OCI-LY1 (cell line): ENCODE data around the gene TMEM175.

Experiments used
- EZH2 ChIP-seq: fragments of 200-600 bp; sonication (generic), shearing (Covaris generic); IDR thresholded peaks from 2 replicates; pipeline ENCODE4 v1.8.0; 2017; ENCODE audit warnings: borderline replicate concordance, mixed run types, mild to moderate bottlenecking, antibody characterized with exemption, low read length, moderate library complexity, mixed read lengths
- TF ChIP-seq, protein P1 (sequence below): fragments of 200-600 bp; sonication (generic), shearing (Covaris generic); IDR thresholded peaks from 2 replicates; pipeline ENCODE4 v1.5.1; 2017; ENCODE audit warnings: mild to moderate bottlenecking, antibody characterized with exemption, low read length, moderate library complexity, mixed read lengths

- TF ChIP-seq, protein P1, sequence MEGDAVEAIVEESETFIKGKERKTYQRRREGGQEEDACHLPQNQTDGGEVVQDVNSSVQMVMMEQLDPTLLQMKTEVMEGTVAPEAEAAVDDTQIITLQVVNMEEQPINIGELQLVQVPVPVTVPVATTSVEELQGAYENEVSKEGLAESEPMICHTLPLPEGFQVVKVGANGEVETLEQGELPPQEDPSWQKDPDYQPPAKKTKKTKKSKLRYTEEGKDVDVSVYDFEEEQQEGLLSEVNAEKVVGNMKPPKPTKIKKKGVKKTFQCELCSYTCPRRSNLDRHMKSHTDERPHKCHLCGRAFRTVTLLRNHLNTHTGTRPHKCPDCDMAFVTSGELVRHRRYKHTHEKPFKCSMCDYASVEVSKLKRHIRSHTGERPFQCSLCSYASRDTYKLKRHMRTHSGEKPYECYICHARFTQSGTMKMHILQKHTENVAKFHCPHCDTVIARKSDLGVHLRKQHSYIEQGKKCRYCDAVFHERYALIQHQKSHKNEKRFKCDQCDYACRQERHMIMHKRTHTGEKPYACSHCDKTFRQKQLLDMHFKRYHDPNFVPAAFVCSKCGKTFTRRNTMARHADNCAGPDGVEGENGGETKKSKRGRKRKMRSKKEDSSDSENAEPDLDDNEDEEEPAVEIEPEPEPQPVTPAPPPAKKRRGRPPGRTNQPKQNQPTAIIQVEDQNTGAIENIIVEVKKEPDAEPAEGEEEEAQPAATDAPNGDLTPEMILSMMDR: no peak
- no peak for TF ChIP-seq EZH2
Measured at GRCh38 chr4:896216-896615, 36.0 kb upstream of the TMEM175 start.
